ENCODE results near the gene MLANA. TPM values are rescaled to one million over a fixed set of nuclear protein-coding genes. Genes with fewer than 3 reads are reported as not detected.

MLANA gene
- total RNA-seq, 3 donors from 2014 or later (not counting 1 experiment from before 2014, with no cell fraction given) = not detected

- no peak overlapping the region for H3K4me3 Mint-ChIP-seq
- H3K27ac Mint-ChIP-seq = peak overlapping the region in 1 of 2 donors; percentile 18
- peaks cover 25% of the 10 kb centered on the region for H3K4me1 ChIP-seq (ENCODE audit: control insufficient read depth, insufficient read depth, low read length)
- no peaks in the 10 kb centered on the region for H3K9me3 Mint-ChIP-seq
- WGBS (ENCODE audit: insufficient coverage) = 54% methylated on average over 2 of the region's 3 CpGs
- peaks cover 4% of the 10 kb centered on the region for H3K36me3 ChIP-seq (ENCODE audit: control insufficient read depth, insufficient read depth, low read length)
- H3K27ac ChIP-seq (ENCODE audit: low read length) = no peak overlapping the region
- peaks cover 39 to 42% of the 10 kb centered on the region in 2 donors for H3K4me1 Mint-ChIP-seq
- H3K4me3 ChIP-seq (ENCODE audit: low read length) = no peak overlapping the region
- no peaks in the 10 kb centered on the region for H3K27me3 ChIP-seq (ENCODE audit: control insufficient read depth, insufficient read depth, low read length)
- H3K36me3 Mint-ChIP-seq = no peaks in the 10 kb centered on the region
- intact Hi-C loops (cut with micrococcal nuclease) = no loop called here
- no peaks in the 10 kb centered on the region for H3K27me3 Mint-ChIP-seq (ENCODE audit: low read depth in 2 of 2)
- no peaks in the 10 kb centered on the region for H3K9me3 ChIP-seq (ENCODE audit: control insufficient read depth, insufficient read depth, low read length)
- DNase-seq = no peak
- no peak for TF ChIP-seq CTCF (IDR thresholded peaks at IDR 0.05)
- ATAC-seq = no peak
These were observed 20.0 kb upstream of the MLANA start for GRCh38 chr9:5870691-5871090.

- H3K36me3 ChIP-seq (ENCODE audit: control insufficient read depth, insufficient read depth, low read length) = peaks cover 4% of the 10 kb centered on the region
- no peak overlapping the region for H3K4me3 ChIP-seq (ENCODE audit: low read length)
- ATAC-seq = no peak
- H3K27ac Mint-ChIP-seq = no peak overlapping the region
- H3K4me3 Mint-ChIP-seq = no peak overlapping the region
- intact Hi-C loops (cut with micrococcal nuclease) = no loop called here
- no peaks in the 10 kb centered on the region for H3K27me3 ChIP-seq (ENCODE audit: control insufficient read depth, insufficient read depth, low read length)
- peaks cover 31% of the 10 kb centered on the region for H3K4me1 ChIP-seq (ENCODE audit: control insufficient read depth, insufficient read depth, low read length)
- H3K4me1 Mint-ChIP-seq = peaks cover 50 to 52% of the 10 kb centered on the region in 2 donors
- no peak for DNase-seq
- no peaks in the 10 kb centered on the region for H3K9me3 Mint-ChIP-seq
- H3K9me3 ChIP-seq (ENCODE audit: control insufficient read depth, insufficient read depth, low read length) = no peaks in the 10 kb centered on the region
- H3K27me3 Mint-ChIP-seq (ENCODE audit: low read depth in 2 of 2) = no peaks in the 10 kb centered on the region
- WGBS (ENCODE audit: insufficient coverage) = 75% methylated on average over 2 of the region's 2 CpGs
- no peak for TF ChIP-seq CTCF (IDR thresholded peaks at IDR 0.05)
- no peaks in the 10 kb centered on the region for H3K36me3 Mint-ChIP-seq
- H3K27ac ChIP-seq (ENCODE audit: low read length) = no peak overlapping the region
These were observed 18.9 kb upstream of the MLANA start for GRCh38 chr9:5871785-5872184.

DNA sequence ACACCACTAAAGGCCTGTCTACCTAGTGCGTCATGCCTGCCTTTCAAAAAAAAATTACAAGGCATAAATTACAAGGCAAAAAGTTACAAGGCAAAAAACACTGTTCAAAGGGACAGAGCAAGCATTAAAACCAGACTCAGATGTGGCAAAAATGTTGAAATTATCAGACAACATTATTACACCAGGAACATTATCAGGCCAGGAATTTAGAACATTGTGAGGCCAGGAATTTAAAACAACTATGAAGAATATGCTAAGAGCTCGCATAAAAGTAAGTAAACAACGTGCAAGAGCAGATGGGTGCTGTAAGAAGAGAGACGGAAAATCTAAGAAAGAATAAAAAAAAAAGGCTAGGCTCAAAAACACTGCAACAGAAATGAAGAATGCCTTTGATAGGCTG, 18.2 kb upstream of the MLANA start:
- no peak overlapping the region for H3K4me3 ChIP-seq (ENCODE audit: low read length)
- Mint-ChIP-seq H3K27me3 (ENCODE audit: low read depth in 2 of 2) (no peaks in the 10 kb centered on the region), H3K9me3 (no peaks in the 10 kb centered on the region), H3K4me1 (peaks cover 50 to 52% of the 10 kb centered on the region in 2 donors), H3K27ac (peak overlapping the region in 1 of 2 donors; percentile 74), H3K4me3 (peak overlapping the region; percentile 45), H3K36me3 (no peaks in the 10 kb centered on the region)
- no peaks in the 10 kb centered on the region for H3K27me3 ChIP-seq (ENCODE audit: control insufficient read depth, insufficient read depth, low read length)
- peaks cover under 1% of the 10 kb centered on the region for H3K36me3 ChIP-seq (ENCODE audit: control insufficient read depth, insufficient read depth, low read length)
- WGBS (ENCODE audit: insufficient coverage) = 73% methylated on average over 4 of the region's 4 CpGs
- no peak overlapping the region for H3K27ac ChIP-seq (ENCODE audit: low read length)
- intact Hi-C loops (cut with micrococcal nuclease) = no loop called here
- H3K4me1 ChIP-seq (ENCODE audit: control insufficient read depth, insufficient read depth, low read length) = peaks cover 31% of the 10 kb centered on the region
- DNase-seq = no peak
- H3K9me3 ChIP-seq (ENCODE audit: control insufficient read depth, insufficient read depth, low read length) = no peaks in the 10 kb centered on the region
- no peak for ATAC-seq
- no peak for TF ChIP-seq CTCF (IDR thresholded peaks at IDR 0.05)

DNA sequence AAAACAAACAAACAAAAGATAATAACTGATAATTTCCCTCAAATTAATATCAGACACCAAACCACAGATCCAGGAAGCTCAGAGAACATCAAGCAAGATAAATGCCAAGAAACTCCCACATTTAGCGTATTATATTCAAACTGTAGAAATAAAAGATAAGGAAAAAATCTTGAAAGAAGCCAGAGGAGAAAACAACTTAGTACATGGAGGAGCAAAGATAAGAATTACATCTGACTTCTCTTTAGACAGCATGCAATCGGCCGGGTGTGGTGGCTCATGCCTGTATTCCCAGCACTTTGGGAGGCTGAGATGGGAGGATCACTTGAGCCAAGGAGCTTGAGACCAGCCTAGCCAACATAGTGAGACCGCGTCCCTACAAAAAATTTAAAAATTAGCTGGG, 17.2 kb upstream of the MLANA start:
- Mint-ChIP-seq H3K4me3 (peak overlapping the region; percentile 21), H3K27me3 (ENCODE audit: low read depth in 2 of 2) (no peaks in the 10 kb centered on the region), H3K27ac (peak overlapping the region; percentile 74 to 83), H3K9me3 (no peaks in the 10 kb centered on the region), H3K36me3 (no peaks in the 10 kb centered on the region), H3K4me1 (peaks cover 50 to 52% of the 10 kb centered on the region in 2 donors)
- WGBS (ENCODE audit: insufficient coverage) = 93% methylated on average over 5 of the region's 5 CpGs
- Histone ChIP-seq H3K9me3 (ENCODE audit: control insufficient read depth, insufficient read depth, low read length) (no peaks in the 10 kb centered on the region), H3K4me1 (ENCODE audit: control insufficient read depth, insufficient read depth, low read length) (peaks cover 31% of the 10 kb centered on the region), H3K27me3 (ENCODE audit: control insufficient read depth, insufficient read depth, low read length) (no peaks in the 10 kb centered on the region), H3K4me3 (ENCODE audit: low read length) (no peak overlapping the region), H3K36me3 (ENCODE audit: control insufficient read depth, insufficient read depth, low read length) (no peaks in the 10 kb centered on the region), H3K27ac (ENCODE audit: low read length) (no peak overlapping the region)
- ATAC-seq (no peak), DNase-seq (no peak)
- TF ChIP-seq CTCF (IDR thresholded peaks at IDR 0.05) = no peak
- intact Hi-C loops (cut with micrococcal nuclease) = no loop called here
